ENCODE measurements around the gene SH3RF1.

The SH3RF1 gene

DNA sequence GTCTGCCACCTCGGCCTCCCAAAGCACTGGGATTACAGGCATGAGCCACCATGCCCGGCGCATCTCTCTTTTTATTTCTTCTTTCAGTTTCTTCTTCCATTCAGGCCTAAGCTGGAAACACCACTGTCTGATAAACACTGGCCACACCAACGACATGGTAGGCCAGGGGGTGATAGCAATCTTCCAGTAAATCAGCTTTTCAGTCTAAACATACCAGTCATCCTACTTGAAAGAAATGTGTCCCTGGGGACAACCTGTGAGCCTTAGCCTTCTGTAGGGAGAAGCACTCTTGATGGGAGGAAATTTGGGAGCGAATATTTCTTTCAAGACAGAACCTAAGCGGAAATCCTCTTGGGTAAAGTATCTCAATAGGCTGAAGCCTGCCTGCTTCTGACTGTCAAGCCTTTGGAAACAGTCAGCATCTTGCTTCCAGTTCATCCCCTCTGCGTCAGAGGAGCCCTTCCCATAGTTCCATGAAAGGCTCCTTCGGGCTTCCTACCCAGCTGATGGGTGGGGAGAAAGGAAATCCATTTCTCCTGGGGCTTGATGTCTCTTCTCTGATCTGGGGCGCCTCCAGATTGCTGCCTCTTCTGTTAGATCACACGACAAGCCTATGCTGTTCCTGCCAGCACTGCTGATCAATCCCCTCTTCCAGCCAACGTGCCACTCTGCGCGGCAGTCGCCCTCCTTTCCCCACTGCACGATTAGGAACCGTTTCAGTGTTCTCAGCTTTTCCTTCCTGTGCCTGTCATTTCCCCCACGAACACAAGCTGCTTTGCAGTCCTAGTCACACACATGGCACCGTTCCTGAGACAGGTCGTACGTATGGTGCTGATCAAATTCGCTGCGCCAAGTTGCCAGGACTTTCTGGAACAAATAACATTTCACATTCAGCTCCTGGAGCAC is 211.2 kb downstream of the SH3RF1 start:
- no peak for DNase-seq

DNA sequence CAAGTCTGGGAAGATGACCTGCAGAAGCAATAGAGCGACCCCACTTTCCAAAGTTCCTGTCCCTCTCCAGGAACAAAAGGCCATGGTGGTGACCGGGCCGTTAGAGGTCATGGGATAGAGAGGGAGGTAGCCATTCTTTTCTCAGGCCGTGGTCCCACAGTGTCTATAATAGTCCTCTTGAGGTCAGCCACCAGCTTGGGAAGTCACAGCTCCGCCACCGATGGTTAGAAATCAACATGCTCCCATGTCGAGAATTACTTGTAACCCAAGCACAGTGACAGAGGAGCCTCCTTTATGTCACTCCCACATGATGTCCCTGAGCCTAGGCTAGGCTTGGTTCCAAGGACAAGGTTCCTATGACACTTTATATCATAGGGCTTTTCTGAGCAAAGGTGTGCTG is 212.4 kb downstream of the SH3RF1 start:
- DNase-seq, result no peak

GRCh38 chr4:169054879-169055278 is 215.9 kb downstream of the SH3RF1 start:
- no peak for DNase-seq

- no peak for DNase-seq
These were observed 218.2 kb downstream of the SH3RF1 start for GRCh38 chr4:169052594-169052945.

DNA sequence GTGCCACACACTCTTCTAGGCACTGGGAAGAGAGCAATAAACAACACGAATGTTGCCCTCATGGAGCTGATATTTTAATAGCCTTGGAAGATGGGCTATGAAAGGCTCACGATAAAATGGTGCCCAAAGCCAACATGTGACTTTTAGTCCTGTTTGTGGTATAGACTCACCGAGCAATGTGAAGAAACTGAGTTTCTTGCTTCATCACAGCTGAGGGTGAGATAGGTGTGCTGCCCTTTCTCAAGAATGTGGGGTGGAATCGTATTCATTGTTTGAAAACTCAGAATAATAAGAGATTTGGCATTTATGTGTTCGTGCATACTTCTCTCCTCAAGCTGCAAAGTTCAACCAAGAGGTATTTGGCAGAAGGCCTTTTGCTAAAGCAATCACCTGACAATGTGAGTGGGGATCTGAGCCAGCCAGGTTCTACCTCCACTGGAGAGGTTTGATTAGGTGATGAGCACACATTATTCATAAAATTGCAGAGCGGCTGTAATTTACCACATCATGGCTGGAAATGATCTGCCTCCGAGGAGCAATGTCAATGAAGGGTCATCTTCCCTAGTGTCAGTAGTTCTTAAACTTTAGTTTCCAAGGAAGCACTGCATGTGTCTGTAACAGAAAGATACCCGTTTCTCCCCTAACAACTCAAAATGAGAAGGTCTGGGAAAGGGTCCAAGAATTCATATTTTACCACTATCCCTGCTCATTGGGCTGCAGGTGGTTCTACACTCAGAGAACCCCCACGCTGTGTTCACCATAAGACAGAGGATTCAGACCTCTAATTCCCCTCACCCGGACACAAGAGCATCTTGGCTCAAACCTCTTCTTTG is 218.8 kb downstream of the SH3RF1 start:
- DNase-seq, result no peak

GRCh38 chr4:169050881-169051760 is 219.6 kb downstream of the SH3RF1 start:
- no peak for DNase-seq

GRCh38 chr4:169050284-169050683 is 220.5 kb downstream of the SH3RF1 start:
- no peak for DNase-seq

- no peak for DNase-seq
These were observed 221.8 kb downstream of the SH3RF1 start for GRCh38 chr4:169048868-169049414.

- DNase-seq, result no peak
These were observed 222.8 kb downstream of the SH3RF1 start for GRCh38 chr4:169047956-169048355.

DNA sequence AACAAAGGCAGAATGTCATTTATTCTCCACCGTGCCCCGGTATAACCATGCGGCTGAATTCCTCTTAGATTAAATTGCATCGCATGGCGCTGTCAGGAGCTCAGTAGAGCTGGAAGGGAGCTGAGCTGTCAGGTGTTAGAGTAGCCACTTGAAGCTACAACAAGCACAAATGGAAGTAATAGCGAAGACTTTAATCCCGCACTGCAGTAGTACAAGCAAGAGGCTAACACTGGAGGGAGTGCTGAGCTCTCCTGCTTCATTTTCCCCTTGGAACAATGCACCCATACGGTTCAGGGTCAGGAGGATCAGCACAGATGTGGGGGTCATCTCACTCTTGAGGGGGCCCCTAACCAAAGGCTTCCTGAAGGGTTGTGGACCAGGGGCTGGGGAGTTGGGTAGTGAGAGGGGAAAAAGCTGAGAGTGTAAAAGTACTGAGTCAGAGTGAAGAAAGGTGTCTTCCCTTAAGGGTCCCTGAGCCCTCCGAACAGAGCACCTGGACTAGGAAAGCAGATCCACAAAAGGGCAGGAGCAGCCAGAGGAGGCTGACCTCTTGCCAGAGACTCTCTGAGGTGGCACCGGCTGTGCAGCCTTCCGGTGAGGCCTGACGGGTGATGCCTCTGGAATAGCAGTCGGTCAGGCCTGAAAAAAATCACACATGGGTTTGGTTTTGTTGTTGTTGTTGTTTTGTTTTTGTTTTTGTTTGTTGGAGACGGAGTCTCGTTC is 224.7 kb downstream of the SH3RF1 start:
- DNase-seq, result no peak

DNA sequence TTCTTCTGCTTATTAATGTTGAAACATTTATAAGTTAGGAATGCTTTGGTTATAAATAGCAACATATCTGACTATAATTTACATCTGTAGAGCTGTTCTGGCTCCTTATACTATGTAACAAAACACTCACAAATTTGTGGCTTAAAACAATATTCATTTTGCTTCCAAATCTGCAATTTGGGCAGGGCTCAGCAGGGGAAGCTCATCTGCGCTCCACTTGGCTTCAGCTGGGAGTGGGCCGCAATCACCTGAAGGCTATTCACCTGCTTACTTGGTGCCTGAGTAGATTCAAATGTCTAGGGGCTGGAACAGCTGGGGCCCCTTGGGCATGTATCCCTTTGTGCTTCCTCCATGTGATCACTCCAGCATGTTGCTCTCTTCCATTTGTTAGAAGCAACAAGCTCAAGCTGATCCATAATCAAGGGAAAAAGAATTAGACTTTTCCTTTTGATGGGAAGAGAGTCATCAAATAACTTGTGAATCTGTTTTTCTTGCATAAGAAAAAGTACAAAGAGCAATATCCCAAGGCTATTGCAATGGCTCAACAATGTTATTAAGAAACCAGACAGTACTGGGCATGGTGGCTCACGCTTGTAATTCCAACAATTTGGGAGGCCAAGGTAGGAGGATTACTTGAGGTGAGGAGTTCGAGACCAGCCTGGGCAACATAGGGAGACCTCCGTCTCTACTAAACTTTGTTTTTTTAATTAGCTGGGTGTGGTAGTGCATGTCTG is 225.9 kb downstream of the SH3RF1 start:
- DNase-seq, result no peak

Data from bone marrow (tissue), 2 donors.